GM12873 (cell line): ENCODE results near the gene DNAH2.

Experiments used
- TF ChIP-seq, protein P1 (sequence below): IDR thresholded peaks from 2 replicates; pipeline ENCODE4 v1.5.1; 2012; ENCODE audit warnings: low read depth, mild to moderate bottlenecking, moderate library complexity, low read length, control low read depth; ENCODE audit not compliant: insufficient read depth; ENCODE audit errors: missing control alignments

DNAH2 gene

DNA sequence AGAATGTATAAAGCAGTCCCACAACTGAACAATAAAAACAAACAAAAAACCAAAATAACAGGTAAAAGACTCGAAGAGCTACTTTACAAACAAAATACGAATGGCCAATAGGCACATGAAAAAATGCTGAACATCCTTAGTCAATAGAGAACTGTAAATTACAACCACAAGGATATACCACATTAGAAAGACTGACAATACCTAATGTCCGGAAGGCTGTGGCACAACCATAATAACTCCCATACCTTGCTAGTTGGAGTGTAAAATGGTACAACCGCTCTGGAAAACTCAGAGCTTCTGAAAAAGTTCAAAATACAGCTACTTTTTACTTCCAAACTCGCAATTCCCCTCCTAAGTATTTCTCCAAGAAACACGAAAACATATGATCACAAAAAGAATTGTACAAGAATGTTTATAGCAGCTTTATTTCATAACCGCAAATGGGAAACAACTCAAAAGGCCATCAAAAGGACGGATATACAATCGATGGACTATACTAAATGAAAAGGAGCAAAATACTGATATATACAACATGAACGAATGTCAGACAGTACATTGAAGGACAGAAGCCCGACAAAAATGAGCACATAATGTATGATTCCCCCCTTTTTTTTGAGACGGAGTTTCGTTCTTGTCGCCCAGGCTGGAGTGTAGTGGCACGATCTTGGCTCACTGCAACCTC, 32.6 kb upstream of the DNAH2 start:
- TF ChIP-seq, protein P1, sequence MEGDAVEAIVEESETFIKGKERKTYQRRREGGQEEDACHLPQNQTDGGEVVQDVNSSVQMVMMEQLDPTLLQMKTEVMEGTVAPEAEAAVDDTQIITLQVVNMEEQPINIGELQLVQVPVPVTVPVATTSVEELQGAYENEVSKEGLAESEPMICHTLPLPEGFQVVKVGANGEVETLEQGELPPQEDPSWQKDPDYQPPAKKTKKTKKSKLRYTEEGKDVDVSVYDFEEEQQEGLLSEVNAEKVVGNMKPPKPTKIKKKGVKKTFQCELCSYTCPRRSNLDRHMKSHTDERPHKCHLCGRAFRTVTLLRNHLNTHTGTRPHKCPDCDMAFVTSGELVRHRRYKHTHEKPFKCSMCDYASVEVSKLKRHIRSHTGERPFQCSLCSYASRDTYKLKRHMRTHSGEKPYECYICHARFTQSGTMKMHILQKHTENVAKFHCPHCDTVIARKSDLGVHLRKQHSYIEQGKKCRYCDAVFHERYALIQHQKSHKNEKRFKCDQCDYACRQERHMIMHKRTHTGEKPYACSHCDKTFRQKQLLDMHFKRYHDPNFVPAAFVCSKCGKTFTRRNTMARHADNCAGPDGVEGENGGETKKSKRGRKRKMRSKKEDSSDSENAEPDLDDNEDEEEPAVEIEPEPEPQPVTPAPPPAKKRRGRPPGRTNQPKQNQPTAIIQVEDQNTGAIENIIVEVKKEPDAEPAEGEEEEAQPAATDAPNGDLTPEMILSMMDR = no peak

DNA sequence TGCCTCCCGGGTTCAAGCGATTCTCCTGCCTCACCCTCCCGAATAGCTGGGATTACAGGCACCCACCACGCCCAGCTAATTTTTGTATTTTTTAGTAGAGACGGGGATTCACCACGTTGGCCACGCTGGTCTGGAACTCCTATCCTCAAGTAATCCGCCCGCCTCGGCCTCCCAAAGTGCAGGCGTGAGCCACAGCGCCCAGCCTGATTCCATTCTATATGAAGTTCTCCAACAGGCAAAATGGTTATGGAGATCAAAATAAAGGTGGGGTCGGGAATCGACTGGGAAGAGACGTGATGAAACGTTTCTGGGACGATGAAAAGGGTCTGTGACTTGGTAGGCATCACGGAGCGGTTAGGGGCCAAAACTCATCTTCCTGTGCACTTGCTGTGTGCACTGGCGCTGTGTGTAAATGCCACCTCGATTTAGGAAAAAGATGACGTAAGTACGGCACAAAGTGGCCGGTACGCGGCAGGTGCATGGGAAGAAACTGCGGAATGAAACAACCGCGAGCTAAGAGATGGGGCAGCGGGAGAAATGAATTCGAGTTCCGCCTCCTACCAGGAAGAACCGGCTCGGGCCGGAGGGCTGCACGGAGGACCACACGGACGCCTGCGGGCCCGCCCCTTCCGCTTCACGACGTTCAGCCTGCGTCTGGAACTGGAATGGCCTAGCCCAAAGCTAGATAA, 31.9 kb upstream of the DNAH2 start:
- TF ChIP-seq, protein P1 = no peak

- TF ChIP-seq, protein P1 = no peak
These were observed 31.1 kb upstream of the DNAH2 start for GRCh38 chr17:7686222-7687071.

GRCh38 chr17:7687072-7687907, 30.3 kb upstream of the DNAH2 start, which contains the start of gene TP53:
TSS of gene TP53 (minus strand) at chr17:7687490. CDS start at chr17:7676594, 10,896 bp downstream.
- TF ChIP-seq, protein P1 = peak; percentile 14

DNA sequence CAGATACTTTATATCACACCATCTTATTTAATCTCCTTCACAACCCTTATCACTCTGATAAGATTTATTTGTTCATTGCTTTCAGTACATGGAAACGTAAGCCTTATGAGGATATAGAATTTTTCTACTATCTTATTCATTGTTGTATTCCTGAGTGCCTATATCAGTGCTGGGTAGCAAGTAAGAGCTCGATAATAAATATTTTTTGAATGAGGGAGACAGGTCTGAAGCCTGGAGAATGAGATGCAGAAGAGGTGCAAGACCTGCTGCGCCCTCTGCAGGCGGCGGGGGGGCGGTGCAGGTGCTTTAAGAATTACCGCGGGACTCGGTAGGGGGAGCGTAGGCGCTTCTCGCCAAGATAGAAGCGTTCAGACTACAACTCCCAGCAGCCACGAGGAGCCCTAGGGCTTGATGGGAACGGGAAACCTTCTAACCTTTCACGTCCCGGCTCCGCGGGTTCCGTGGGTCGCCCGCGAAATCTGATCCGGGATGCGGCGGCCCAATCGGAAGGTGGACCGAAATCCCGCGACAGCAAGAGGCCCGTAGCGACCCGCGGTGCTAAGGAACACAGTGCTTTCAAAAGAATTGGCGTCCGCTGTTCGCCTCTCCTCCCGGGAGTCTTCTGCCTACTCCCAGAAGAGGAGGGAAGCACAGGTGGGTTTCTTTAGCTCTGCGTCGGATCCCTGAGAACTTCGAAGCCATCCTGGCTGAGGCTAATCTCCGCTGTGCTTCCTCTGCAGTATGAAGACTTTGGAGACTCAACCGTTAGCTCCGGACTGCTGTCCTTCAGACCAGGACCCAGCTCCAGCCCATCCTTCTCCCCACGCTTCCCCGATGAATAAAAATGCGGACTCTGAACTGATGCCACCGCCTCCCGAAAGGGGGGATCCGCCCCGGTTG, 29.4 kb upstream of the DNAH2 start, which contains the start of gene WRAP53:
Gene WRAP53 (plus strand): TSS at position 570 of the 900 bp plus-strand sequence. CDS start 172 bp downstream, at position 742.
- TF ChIP-seq, protein P1 = peak; percentile 90

- TF ChIP-seq, protein P1 = no peak
These were observed 28.7 kb upstream of the DNAH2 start for GRCh38 chr17:7688808-7689316.
